Lower lobe of right lung (tissue), 2 donors: ENCODE data around the gene CMTM4. TPM values are rescaled to one million over a fixed set of nuclear protein-coding genes. Genes with fewer than 3 reads are reported as not detected.
"Not testable (repeated sequence)": the region's sequence is repeated elsewhere in the genome, so short reads cannot be mapped to it uniquely, and the experiment has no call there.

Experiments used
- ATAC-seq, 2 donors: fragments of 200-7000 bp; cut with Tn5 transposase; one replicate each; pipeline ENCODE4 v1.9.1; 2020 to 2022; ENCODE audit warnings: mild to moderate bottlenecking in 2 of 2, moderate library complexity in 2 of 2
- DNase-seq: peaks from one replicate; pipeline ENCODE4 v3.0.0-alpha.2; 2020
- H3K27ac ChIP-seq: fragments of 200-600 bp; one replicate; pipeline ENCODE4 v1.8.0; 2022
- H3K27me3 ChIP-seq: fragments of 200-600 bp; one replicate; pipeline ENCODE4 v1.8.0; 2022; ENCODE audit warnings: low read depth
- H3K36me3 ChIP-seq: fragments of 200-600 bp; one replicate; pipeline ENCODE4 v1.8.0; 2022; ENCODE audit warnings: mild to moderate bottlenecking
- H3K4me1 ChIP-seq: fragments of 200-600 bp; one replicate; pipeline ENCODE4 v1.8.0; 2022
- H3K4me3 ChIP-seq: fragments of 200-600 bp; one replicate; pipeline ENCODE4 v1.8.0; 2022; ENCODE audit warnings: mild to moderate bottlenecking
- H3K9me3 ChIP-seq: fragments of 200-600 bp; one replicate; pipeline ENCODE4 v1.8.0; 2022
- intact Hi-C: fragments of 100-400 bp; cut with DNase I; formaldehyde crosslinking; loops from one replicate; pipeline ENCODE4 v1.11.0; 2022
- total RNA-seq: library from RNA; stranded (reverse); fragmentation: NEBNext Ultra II Directional; extraction: Animal tissue kit (Norgen Biotek cat#: 25700); gene quantifications from one replicate; pipeline ENCODE4 v1.2.1, GENCODE V29; 2021
- TF ChIP-seq, protein P1 (sequence below): fragments of 200-600 bp; IDR thresholded peaks from one replicate; pipeline ENCODE4 v1.8.0; 2022; ENCODE audit warnings: antibody characterized with exemption, mild to moderate bottlenecking
- donor health status: DM: no; HTN: yes; CAD: no; lungs with severe emphysema.

Gene CMTM4
- total RNA-seq, 1 donor from 2014 or later = 52.5 TPM

DNA sequence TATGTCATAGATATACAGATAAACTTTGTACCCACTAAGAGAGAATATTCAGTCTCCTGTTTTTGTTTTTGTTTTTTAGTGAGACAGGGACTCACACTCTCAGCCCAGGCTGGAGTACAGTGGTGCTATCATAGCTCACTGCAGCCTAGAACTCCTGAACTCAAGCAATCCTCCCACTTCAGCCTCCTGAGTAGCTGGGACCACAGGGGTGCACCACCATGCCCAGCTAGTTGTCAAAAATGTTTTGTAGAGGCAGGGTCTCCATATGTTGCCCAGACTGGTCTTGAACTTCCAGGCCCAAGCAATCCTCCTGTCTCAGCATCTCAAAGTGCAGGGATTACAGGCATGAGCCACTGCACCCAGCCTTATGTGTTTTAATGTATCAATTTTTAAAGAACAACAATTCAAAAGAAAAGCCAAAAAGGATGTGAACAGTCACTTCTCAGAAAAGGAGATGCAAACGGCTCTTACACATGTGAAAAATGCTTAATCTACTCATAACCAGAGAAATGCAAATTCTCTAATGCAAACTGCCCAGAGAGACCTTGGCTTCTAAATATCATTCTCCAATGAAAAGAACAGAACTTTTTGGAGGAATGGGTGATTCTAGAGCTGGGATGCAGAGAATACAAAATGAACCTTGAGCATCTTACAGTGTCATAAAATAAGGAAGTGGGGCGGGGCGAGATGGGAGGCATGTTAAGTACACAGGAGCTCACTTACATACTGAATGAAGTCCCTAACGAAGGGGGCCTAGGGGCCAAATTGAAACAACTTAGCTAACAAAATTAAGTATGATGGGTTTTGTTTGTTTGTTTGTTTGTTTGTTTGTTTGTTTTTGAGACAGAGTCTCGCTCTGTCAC lies 99.3 kb downstream of the CMTM4 start:
- Histone ChIP-seq H3K27ac (no peak overlapping the region), H3K4me1 (no peaks in the 10 kb centered on the region), H3K36me3 (no peaks in the 10 kb centered on the region), H3K9me3 (no peaks in the 10 kb centered on the region), H3K4me3 (no peak overlapping the region), H3K27me3 (no peaks in the 10 kb centered on the region)
- no peak for ATAC-seq
- DNase-seq = no peak
- intact Hi-C loops = no loop called here
- TF ChIP-seq, protein P1, sequence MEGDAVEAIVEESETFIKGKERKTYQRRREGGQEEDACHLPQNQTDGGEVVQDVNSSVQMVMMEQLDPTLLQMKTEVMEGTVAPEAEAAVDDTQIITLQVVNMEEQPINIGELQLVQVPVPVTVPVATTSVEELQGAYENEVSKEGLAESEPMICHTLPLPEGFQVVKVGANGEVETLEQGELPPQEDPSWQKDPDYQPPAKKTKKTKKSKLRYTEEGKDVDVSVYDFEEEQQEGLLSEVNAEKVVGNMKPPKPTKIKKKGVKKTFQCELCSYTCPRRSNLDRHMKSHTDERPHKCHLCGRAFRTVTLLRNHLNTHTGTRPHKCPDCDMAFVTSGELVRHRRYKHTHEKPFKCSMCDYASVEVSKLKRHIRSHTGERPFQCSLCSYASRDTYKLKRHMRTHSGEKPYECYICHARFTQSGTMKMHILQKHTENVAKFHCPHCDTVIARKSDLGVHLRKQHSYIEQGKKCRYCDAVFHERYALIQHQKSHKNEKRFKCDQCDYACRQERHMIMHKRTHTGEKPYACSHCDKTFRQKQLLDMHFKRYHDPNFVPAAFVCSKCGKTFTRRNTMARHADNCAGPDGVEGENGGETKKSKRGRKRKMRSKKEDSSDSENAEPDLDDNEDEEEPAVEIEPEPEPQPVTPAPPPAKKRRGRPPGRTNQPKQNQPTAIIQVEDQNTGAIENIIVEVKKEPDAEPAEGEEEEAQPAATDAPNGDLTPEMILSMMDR = no peak

DNA sequence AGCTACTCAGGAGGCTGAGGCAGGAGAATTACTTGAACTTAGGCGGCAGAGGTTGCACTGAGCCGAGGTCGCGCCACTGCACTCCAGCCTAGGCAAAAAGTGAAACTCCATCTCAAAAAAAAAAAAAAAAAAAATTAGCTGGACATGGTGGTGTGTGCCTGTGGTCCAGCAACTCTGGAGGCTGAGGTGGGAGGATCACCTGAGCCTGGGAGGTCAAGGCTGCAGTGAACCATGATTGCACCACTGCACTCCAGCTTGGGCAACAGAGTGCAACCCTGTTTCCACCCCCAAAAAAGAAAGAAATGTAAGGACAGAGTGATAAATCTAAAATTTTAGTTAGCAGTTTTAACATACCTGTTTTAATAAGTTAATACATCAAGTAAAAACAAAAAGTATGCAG lies 100.0 kb downstream of the CMTM4 start:
- intact Hi-C loops, ATAC-seq, H3K27me3 ChIP-seq, DNase-seq, H3K4me1 ChIP-seq, H3K27ac ChIP-seq, H3K36me3 ChIP-seq, H3K4me3 ChIP-seq, H3K9me3 ChIP-seq: not testable (repeated sequence)

DNA sequence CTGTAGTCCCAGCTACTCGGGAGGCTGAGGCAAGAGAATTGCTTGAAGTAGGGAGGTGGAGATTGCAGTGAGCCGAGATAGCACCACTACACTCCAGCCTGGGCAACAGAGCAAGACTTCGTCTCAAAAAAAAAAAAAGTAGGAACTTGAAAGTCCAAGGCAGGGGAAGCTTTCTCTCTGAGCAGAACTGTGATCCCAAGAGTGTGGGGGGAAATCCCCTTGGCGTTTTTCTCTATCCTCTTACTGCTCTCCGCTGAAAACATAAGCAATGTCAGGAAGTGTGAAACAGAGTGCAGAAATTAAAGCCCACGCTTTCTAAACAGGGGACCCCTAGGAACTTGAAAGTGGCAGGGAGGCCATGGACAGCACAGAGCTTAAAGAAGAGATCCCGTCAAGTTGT lies 101.8 kb downstream of the CMTM4 start:
- H3K9me3 ChIP-seq = no peaks in the 10 kb centered on the region
- no peaks in the 10 kb centered on the region for H3K36me3 ChIP-seq
- no peak overlapping the region for H3K27ac ChIP-seq
- ATAC-seq (no peak), DNase-seq (no peak)
- no peak overlapping the region for H3K4me3 ChIP-seq
- TF ChIP-seq, protein P1 = no peak
- H3K4me1 ChIP-seq = peaks cover 3% of the 10 kb centered on the region
- H3K27me3 ChIP-seq = no peaks in the 10 kb centered on the region
- intact Hi-C loops = no loop called here

DNA sequence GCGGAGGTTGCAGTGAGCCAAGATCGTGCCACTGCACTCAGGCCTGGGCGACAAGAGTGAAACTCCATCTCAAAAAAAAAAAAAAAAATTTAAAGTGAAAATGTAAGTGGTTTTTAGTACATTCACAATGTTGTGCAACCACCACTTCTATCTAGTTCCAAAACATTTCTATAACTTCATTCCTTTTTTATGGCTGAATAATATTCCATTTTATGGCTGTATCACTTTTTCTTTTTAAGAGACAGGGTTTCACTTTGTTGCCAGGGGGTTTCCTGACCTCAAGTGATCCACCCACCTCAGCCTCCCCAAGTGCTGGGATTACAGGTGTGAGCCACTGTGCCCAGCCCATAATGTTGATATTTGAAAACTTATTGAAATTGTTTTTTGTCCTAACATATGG lies 103.7 kb downstream of the CMTM4 start:
- Histone ChIP-seq H3K4me3 (no peak overlapping the region), H3K36me3 (no peaks in the 10 kb centered on the region), H3K27me3 (no peaks in the 10 kb centered on the region), H3K27ac (no peak overlapping the region), H3K4me1 (peaks cover 6% of the 10 kb centered on the region), H3K9me3 (no peaks in the 10 kb centered on the region)
- TF ChIP-seq, protein P1 = no peak
- intact Hi-C loops = no loop called here
- ATAC-seq (no peak), DNase-seq (no peak)

DNA sequence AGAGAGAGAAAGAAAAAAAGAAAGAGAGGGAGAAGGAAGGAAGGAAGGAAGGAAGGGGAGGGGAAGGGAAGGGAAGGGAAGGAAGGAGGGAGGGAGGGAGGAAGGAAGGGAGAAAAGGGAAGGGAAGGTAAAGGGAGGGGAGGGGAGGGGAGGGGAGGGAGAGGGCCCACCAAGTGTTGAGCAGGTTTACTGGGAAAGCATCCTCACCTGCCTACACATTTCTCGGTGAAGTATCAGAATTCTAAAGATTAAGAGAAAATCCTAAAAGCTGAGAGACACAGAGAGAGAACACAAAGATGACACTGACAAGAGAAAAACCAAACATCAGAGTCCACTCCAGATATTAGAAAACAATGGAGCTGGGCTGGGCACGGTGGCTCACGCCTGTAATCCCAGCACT lies 104.3 kb downstream of the CMTM4 start:
- H3K27ac ChIP-seq = no peak overlapping the region
- H3K27me3 ChIP-seq = no peaks in the 10 kb centered on the region
- DNase-seq = no peak
- TF ChIP-seq, protein P1 = no peak
- no peaks in the 10 kb centered on the region for H3K9me3 ChIP-seq
- intact Hi-C loops = no loop called here
- H3K4me3 ChIP-seq = no peak overlapping the region
- H3K36me3 ChIP-seq = no peaks in the 10 kb centered on the region
- H3K4me1 ChIP-seq = peaks cover 11% of the 10 kb centered on the region
- ATAC-seq = no peak

DNA sequence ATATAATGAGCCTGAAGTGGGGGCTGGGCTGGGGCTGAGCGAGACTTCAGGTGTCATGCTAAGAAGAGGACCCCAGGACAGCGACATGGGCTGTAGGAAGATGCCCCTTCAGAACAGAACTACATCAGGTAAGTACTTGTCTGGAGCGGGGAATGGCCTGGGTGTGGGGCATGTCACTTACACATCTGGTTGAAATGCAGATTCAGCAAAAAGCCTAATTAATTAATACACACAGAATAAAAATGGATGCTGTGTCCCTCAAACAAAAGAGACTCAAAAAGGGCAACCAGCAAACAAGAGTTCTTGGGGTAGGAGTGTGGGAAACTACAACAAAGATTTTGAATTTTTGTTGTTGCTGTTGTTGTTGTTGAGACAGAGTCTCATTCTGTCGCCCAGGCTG lies 105.5 kb downstream of the CMTM4 start:
- no peaks in the 10 kb centered on the region for H3K9me3 ChIP-seq
- peaks cover 20% of the 10 kb centered on the region for H3K4me1 ChIP-seq
- DNase-seq = no peak
- intact Hi-C loops = no loop called here
- TF ChIP-seq, protein P1 = no peak
- H3K36me3 ChIP-seq = no peaks in the 10 kb centered on the region
- ATAC-seq = no peak
- no peak overlapping the region for H3K4me3 ChIP-seq
- H3K27me3 ChIP-seq = no peaks in the 10 kb centered on the region
- no peak overlapping the region for H3K27ac ChIP-seq
